Colonic mucosa (tissue), 4 donors: ENCODE data around the gene TMCO6. TPM values are rescaled to one million over a fixed set of nuclear protein-coding genes. Genes with fewer than 3 reads are reported as not detected.

Source experiments
- DNase-seq: peaks from one replicate; pipeline ENCODE4 v3.0.0-alpha.2; 2020
- H3K27ac ChIP-seq: fragments of 200-600 bp; one replicate; pipeline ENCODE4 v1.8.0; 2021
- H3K27me3 ChIP-seq: fragments of 200-600 bp; one replicate; pipeline ENCODE4 v1.8.0; 2021
- H3K36me3 ChIP-seq: fragments of 200-600 bp; one replicate; pipeline ENCODE4 v1.8.0; 2021
- H3K4me1 ChIP-seq: fragments of 200-600 bp; one replicate; pipeline ENCODE4 v1.8.0; 2021; ENCODE audit warnings: mild to moderate bottlenecking
- H3K4me3 ChIP-seq: fragments of 200-600 bp; one replicate; pipeline ENCODE4 v1.8.0; 2021
- H3K9ac ChIP-seq, 2 donors: one replicate each; pipeline ENCODE4 v1.7.0; 2013; ENCODE audit warnings: control low read depth in 2 of 2, low read depth in 2 of 2, low read length in 2 of 2
- H3K9me3 ChIP-seq: fragments of 200-600 bp; one replicate; pipeline ENCODE4 v1.8.0; 2021
- intact Hi-C: fragments of 100-400 bp; cut with DNase I; formaldehyde crosslinking; loops from one replicate; pipeline ENCODE4 v1.14.1; 2022
- total RNA-seq, 2 donors: library from RNA; stranded (reverse); fragmentation: NEBNext Ultra II Directional in 1 of 2; extraction: Animal tissue kit (Norgen Biotek cat#: 25700) in 1 of 2; gene quantifications; one replicate each; pipeline ENCODE4 v1.2.1, GENCODE V29; 2021
- TF ChIP-seq, protein P1 (sequence below): fragments of 200-600 bp; IDR thresholded peaks from one replicate; pipeline ENCODE4 v1.8.0; 2022; ENCODE audit warnings: antibody characterized with exemption, mild to moderate bottlenecking
- donor health status: healthy.
- donor health status: DM: no; HTN: no; CAD: no.
- donor health status: DM: no; HTN: no; CAD: no.

Gene TMCO6
- total RNA-seq, 2 donors from 2014 or later = 8.7 to 18.9 TPM

- intact Hi-C loops = loop anchor here (5.0 kb wide), 1 partner anchor 63 kb away; no protein-coding TSS in a partner anchor
- Histone ChIP-seq H3K27me3 (no peaks in the 10 kb centered on the region), H3K27ac (peak overlapping the region; percentile 69), H3K4me3 (no peak overlapping the region), H3K9me3 (no peaks in the 10 kb centered on the region), H3K36me3 (no peaks in the 10 kb centered on the region), H3K4me1 (peaks cover 4% of the 10 kb centered on the region), H3K9ac (peak overlapping the region; percentile 30 to 91)
- DNase-seq = no peak
- TF ChIP-seq, protein P1, sequence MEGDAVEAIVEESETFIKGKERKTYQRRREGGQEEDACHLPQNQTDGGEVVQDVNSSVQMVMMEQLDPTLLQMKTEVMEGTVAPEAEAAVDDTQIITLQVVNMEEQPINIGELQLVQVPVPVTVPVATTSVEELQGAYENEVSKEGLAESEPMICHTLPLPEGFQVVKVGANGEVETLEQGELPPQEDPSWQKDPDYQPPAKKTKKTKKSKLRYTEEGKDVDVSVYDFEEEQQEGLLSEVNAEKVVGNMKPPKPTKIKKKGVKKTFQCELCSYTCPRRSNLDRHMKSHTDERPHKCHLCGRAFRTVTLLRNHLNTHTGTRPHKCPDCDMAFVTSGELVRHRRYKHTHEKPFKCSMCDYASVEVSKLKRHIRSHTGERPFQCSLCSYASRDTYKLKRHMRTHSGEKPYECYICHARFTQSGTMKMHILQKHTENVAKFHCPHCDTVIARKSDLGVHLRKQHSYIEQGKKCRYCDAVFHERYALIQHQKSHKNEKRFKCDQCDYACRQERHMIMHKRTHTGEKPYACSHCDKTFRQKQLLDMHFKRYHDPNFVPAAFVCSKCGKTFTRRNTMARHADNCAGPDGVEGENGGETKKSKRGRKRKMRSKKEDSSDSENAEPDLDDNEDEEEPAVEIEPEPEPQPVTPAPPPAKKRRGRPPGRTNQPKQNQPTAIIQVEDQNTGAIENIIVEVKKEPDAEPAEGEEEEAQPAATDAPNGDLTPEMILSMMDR = no peak
These were observed 8.8 kb upstream of the TMCO6 start for GRCh38 chr5:140630292-140631035.

DNA sequence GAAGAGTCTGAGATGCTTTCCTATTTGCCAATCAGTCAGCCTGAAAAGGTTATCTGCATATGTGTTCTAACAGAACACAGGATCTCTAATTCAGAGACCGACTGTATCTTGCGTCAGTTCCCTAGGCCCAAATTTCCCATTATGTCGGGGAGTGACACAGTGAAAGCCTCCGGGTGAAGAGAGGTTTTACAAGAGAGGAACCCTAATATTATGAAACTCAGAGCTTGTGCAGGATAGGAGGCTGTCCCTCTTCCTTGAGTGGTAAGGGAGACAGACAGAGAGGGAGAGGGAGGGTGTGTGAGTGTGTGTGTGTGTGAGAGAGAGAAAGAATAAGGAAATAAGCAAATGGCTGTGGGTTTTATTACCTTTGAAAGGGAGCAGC is 8.2 kb upstream of the TMCO6 start:
- intact Hi-C loops = loop anchor here (5.0 kb wide), 1 partner anchor 64 kb away; no protein-coding TSS in a partner anchor
- H3K9ac ChIP-seq = peak overlapping the region; percentile 30 to 91
- H3K9me3 ChIP-seq = no peaks in the 10 kb centered on the region
- H3K27ac ChIP-seq = peak overlapping the region; percentile 69
- H3K27me3 ChIP-seq = no peaks in the 10 kb centered on the region
- no peak overlapping the region for H3K4me3 ChIP-seq
- peaks cover 4% of the 10 kb centered on the region for H3K4me1 ChIP-seq
- TF ChIP-seq, protein P1 = no peak
- H3K36me3 ChIP-seq = no peaks in the 10 kb centered on the region
- DNase-seq = no peak

GRCh38 chr5:140631831-140632365 is 7.4 kb upstream of the TMCO6 start:
- peak; percentile 48 for DNase-seq
- Histone ChIP-seq H3K27ac (peak overlapping the region; percentile 69), H3K4me1 (peaks cover 4% of the 10 kb centered on the region), H3K9me3 (no peaks in the 10 kb centered on the region), H3K36me3 (no peaks in the 10 kb centered on the region), H3K4me3 (peak overlapping the region; percentile 47), H3K9ac (peak overlapping the region; percentile 77 to 91), H3K27me3 (no peaks in the 10 kb centered on the region)
- TF ChIP-seq, protein P1 = no peak
- intact Hi-C loops = loop anchor here (5.0 kb wide), 1 partner anchor 65 kb away; no protein-coding TSS in a partner anchor

DNA sequence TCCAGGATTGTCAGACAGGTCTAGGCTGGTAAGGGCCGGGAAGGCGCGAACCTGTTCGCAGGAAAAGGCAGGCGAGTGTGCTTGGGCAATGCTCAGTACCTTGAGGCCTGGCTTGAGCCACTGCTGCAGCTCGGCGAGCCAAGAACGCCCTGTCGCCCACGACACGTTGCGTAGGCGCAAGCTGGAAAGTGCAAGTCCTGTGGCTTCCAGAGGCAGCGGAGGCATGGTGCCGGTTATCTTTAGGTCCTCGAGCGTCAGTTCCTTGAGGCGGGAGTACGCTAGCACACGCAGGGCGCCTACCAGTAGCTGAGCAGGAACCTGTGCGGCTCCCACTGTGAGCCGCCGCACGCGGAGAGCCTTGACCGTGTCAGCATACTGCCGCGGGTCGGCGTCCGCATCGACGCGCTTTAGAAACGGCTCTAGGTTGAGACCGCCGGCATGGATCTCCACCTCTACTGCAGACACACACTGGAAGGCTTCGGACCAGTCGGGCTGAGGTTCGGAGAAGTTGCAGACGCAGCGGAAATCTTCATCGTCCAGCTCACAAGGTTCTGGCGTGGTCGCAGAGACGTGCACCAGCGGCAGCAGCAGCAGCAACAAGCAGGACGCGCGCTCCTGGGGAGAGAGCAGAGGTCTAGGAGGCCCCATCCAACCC is 6.8 kb upstream of the TMCO6 start:
- TF ChIP-seq, protein P1 = no peak
- peak overlapping the region; percentile 47 for H3K4me3 ChIP-seq
- peaks cover 4% of the 10 kb centered on the region for H3K4me1 ChIP-seq
- peak overlapping the region; percentile 77 to 91 for H3K9ac ChIP-seq
- no peaks in the 10 kb centered on the region for H3K9me3 ChIP-seq
- H3K36me3 ChIP-seq = no peaks in the 10 kb centered on the region
- no peaks in the 10 kb centered on the region for H3K27me3 ChIP-seq
- peak overlapping the region; percentile 69 for H3K27ac ChIP-seq
- intact Hi-C loops = loop anchor here (5.0 kb wide), 1 partner anchor 65 kb away; no protein-coding TSS in a partner anchor
- peak; percentile 70 for DNase-seq

DNA sequence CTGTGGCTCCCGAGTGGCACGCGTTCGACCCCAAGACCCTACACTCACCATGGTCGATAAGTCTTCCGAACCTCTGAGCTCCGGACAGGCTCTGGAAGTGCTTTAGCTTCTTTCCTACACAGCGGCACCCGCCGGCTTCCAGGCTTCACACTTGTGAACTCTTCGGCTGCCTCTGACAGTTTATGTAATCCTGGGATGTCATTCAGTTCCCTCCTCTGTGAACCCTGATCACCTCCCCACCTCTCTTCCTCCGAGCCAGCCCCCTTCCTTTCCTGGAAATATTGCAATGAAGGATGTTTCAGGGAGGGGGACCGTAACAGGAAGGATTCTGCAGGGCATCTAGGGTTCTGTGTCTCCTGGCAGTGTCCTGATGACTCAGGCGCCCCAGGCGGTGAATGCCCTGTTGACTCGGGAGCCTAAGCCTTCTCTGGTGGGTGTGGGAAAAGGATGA is 6.2 kb upstream of the TMCO6 start, which contains the start of gene CD14:
Gene CD14, minus strand, starts transcription at position 155 of the 451 bp plus-strand sequence. Its CDS starts 104 bp downstream, at position 51.
- peak; percentile 76 for DNase-seq
- Histone ChIP-seq H3K27ac (peak within 1 kb of the TSS; percentile 69), H3K27me3 (no peaks in the 10 kb centered on the region), H3K9ac (peak within 1 kb of the TSS; percentile 77 to 91), H3K9me3 (no peaks in the 10 kb centered on the region), H3K36me3 (no peaks in the 10 kb centered on the region), H3K4me3 (peak within 1 kb of the TSS; percentile 47), H3K4me1 (peaks cover 4% of the 10 kb centered on the region)
- TF ChIP-seq, protein P1 = no peak
- intact Hi-C loops = loop anchor here (5.0 kb wide), 1 partner anchor 66 kb away; no protein-coding TSS in a partner anchor
